Eye (tissue), 1 donor: ENCODE data around the gene DACT2.
"Not testable (repeated sequence)": the region's sequence is repeated elsewhere in the genome, so short reads cannot be mapped to it uniquely, and the experiment has no call there.

Experiments
- DNase-seq: peaks from one replicate; pipeline ENCODE4 v3.0.0-alpha.2; 2015

Gene DACT2

GRCh38 chr6:168280899-168281245, 38.7 kb downstream of the DACT2 start:
- DNase-seq = no peak

DNA sequence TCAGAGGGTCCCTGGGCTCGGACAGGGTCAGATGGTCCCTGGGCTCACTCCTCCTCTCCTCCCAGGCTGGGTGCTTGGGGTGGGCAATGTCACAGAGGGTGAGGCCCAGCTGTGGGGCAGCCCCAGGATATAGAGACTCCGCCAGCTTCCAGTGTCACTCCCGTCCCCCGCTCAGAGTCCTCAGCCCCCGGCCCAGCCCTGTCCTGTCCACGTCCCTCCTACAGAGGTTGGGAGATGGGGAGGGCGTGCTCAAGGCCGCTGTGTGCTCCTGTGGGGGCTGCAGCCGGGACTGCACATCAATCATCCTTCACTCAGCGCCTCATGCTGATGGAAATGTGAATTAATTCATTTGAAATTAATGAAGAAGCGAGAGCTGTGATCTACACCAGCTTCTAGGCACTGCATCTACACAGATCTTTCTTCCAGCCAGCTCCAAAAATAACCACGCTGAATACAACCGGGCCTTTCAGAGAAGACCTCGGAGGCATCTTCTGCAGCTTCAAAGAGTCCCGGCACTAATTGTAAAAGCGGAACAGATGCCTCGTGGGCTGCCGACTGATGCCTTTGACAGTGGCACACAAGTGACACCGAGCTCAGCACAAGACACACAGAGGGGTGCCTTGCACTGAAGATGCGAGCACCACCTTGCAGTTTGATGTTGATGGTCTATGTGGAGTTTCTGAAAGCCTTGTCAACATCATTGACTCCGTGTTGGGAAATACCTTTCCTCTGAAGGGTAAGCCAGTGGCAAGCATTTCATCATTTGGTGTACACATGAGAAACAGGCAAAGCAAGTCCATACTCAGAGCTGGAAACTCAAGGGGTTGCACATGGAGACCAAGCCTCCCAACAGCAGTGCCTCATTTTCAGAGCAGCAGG, 39.3 kb downstream of the DACT2 start:
- peak; percentile 38 for DNase-seq

GRCh38 chr6:168279403-168279935, 40.1 kb downstream of the DACT2 start:
- no peak for DNase-seq

DNA sequence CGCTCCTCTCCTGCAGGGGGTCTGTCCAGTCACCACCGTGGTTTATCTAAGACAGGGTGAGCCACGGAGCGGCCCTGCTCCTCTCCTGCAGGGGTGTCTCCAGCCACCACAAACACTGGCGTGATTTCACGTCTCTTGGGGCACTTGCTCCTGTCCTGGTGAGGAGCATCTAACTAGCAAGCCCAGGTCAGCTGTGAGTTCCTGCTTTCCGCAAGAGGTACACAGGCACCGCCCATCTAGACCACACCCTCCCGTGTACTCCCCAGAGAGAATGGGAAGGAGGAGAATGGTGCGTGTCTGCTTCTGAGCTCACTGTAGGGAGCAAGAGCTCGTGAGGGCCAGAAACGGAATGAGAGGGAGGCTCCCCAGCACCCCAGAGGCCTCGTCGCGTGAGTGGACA, 40.7 kb downstream of the DACT2 start:
- no peak for DNase-seq

GRCh38 chr6:168277274-168277669, 42.3 kb downstream of the DACT2 start:
- DNase-seq = no peak

- no peak for DNase-seq
Observed at GRCh38 chr6:168276576-168277273, 42.9 kb downstream of the DACT2 start.

GRCh38 chr6:168275168-168275567, 44.4 kb downstream of the DACT2 start:
- DNase-seq = no peak

DNA sequence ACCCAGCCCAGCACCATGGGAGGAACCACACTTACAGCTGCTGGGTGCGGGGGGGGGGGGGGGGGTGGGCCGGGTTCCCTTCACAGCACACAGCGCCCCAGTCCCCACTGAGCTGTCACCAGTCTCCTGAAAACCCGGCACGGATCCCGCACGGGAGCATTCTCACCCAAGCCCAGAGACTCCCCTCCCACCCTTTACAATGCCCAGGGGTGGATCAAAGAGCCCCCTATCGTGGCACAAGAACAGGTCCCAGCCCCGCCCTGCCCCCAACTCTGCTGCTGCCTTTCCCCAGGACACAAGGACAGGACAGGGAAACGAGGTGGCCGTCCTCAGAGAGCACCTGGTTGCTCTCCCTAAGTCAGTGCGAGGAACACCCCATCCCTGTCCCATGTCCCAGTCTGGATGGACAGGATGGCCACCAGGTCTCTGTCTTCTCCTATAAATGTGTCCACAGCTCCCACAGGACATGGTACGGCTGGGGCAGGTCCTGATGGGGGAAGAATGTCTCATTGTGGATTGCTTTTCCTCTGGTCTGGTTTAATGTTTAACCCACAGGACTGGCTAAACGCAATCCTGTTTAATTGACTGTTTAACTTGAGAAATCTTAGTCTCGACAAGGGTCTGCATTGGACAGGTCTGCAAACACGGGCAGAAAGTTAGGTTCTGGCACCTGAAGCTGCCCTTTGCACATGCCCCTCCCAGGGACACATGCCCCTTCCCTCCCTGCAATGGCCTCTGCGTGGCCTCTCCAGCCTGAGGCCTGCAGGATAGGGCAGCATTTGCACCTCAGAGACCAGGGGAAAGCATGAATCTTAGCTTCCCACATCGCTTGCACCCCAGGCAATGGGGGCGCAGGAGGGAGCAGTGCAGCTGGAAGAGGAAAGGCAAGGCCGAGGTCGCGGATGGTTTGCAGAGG, 45.3 kb downstream of the DACT2 start:
- peak; percentile 47 for DNase-seq

DNA sequence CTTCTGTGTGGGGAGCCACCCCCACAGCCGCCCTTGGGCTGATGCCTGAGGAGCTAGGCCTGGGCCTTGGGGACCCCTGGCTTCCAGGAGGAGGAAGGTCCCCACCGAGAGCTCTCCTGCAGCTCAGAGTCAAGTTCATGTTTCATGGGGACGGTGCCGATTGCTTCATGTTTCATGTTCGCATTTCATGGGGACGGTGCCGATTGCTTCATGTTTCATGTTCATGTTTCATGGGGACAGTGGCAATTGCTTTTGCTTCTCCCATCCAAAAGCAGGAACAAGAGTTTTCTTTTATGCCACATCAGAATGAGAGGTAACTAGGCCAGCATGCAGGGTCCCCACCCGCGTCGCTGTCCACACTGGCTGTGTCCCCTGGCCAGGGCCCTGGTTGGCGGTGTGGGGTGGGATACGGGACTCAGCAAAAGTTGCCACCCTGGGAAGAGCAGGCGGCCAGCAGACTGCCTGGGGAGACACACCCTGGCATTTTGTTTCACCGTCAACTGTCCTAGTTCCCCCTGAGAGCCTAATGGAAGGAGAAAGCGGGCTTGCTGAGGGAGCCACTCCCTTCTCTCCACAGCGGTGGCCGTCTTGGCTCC, 46.0 kb downstream of the DACT2 start:
- peak; percentile 54 for DNase-seq

- peak; percentile 77 for DNase-seq
Observed at GRCh38 chr6:168272415-168273325, 46.9 kb downstream of the DACT2 start.

DNA sequence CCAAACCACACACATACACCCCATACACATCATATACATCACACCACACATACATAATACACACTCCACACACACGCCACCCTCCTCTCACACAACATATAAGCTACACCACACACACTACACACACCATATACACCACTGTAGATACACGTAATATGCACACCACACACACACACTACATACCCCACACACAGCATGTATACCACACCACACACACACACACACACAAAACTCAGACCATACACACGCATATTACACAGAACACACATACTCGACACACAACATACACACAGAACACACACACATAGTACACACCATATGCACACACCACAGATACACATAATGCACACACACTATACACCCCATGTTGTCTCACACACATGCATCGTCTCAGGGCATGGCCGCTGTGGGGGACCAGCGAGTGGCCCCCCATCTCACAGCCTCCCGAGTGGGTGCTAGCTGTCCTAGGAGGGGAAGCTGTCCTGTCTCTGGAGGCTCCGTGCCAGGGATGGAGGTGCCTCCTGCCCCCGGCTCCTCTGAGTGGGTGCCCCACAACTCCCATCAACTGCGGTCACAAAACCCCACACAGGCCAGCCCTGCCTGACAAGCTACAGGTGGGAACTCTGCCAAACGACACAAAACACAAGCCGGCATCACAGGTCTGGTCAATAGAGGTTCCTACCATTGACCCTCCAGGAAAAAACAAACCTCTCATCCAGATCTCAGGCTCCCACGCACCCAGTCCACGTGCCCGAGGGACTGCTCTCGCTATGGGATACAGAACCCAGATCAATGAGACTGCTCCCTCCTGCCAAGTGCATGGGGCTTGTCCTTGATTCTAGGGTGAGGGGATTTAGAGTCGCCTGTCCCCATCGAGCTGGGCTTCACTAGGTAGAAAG, 49.1 kb downstream of the DACT2 start:
- DNase-seq = no peak

GRCh38 chr6:168269455-168270243, 49.9 kb downstream of the DACT2 start:
- DNase-seq = no peak

DNA sequence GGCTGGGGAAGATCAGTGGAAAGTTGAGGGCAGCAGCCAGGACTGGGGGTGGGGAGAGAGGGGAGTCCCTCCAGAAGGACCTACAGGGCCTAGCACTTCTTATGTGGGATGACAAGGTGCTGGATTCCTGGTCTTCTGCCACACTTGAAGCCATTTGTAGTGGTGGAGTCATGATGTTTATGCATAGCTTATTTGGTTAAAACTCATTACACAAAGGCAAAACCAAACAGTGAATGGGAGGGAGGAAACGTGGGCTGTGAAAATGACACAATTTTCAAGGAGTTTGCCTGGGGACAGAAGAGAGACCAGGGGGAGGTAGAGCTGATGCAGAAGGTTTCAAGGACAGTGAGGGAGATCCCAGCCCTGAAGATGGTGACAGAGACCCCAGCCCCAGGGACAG, 50.8 kb downstream of the DACT2 start:
- DNase-seq = no peak

DNA sequence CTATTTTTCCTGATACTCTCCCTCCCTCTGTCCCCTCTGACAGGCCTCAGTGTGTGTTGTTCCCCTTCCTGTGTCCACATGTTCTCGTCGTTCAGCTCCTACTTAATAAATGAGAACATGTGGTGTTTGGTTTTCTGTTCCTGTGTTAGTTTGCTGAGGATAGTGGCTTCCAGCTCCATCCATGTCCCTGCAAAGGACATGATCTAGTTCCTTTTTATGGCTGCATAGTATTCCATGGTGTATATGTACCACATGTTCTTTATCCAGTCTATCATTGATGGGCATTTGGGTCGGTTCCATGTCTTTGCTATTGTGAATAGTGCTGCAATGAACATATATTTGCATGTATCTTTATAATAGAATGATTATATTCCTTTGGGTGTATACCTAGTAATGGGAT, 51.8 kb downstream of the DACT2 start:
- not testable (repeated sequence) for DNase-seq

DNA sequence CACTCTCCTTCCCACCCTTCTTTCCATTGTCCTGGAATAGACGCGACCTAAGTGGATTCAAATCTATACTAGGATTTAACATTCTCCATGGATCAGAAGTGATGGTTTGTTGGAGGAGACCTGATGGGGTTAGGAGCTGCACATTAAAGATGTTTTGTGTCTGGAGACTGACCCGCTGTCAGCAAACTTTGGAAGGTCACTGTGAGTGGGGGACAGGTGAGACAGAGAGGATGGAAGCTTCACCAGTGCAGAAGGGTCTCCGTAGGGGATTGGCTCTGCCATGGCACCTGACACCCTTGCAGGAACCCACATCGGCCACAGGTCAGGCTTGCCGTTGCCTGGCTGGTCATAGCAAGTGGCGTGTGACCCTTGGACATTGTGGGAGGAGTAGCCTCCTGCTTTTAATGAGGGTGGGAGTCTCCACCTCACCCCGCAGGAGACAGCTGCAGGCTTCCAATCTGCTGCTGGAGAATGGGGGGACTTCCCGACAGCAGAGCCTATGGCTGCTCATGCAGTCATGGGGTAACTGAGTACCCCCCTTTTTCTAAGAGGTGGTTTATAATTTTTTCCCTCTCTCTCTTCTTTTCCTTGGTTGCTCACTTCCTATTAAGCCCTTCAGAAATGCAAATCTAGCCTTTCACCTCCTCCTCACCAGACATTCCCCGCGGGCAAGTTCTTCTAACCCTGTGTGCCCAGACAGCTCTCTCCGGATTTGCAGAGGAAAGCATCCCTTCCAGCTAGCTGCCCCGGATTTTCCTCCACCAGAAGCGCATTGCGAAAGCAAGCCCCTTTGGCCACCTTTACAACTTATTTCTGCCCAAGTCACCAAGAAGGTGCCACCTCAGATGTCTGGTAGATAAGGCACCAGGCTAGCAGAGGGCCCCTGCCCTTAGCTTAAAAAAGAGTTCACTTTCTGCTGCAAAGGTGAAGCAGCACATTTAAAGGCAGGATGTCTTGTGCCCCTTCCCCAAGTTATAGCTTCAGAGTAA, 53.5 kb downstream of the DACT2 start:
- no peak for DNase-seq

DNA sequence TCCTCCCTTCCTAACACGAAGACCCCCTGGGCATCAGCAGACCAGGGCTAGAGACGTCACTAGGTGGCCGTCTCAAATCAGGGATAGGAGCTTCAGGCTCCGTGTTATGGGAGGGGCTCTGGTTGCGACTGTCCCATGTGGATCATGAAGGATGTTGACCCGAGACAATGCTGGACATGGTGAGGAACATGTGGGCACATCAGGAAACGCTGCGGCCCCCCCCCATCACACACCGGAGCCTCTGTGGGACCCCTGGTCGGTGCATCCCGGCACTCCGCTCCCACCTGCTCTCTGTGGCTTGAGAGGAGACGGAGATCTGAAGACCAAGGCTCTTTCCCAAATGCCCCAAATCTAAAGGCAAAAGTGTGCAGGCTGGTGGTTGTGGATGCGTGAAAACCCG, 54.2 kb downstream of the DACT2 start:
- no peak for DNase-seq

DNA sequence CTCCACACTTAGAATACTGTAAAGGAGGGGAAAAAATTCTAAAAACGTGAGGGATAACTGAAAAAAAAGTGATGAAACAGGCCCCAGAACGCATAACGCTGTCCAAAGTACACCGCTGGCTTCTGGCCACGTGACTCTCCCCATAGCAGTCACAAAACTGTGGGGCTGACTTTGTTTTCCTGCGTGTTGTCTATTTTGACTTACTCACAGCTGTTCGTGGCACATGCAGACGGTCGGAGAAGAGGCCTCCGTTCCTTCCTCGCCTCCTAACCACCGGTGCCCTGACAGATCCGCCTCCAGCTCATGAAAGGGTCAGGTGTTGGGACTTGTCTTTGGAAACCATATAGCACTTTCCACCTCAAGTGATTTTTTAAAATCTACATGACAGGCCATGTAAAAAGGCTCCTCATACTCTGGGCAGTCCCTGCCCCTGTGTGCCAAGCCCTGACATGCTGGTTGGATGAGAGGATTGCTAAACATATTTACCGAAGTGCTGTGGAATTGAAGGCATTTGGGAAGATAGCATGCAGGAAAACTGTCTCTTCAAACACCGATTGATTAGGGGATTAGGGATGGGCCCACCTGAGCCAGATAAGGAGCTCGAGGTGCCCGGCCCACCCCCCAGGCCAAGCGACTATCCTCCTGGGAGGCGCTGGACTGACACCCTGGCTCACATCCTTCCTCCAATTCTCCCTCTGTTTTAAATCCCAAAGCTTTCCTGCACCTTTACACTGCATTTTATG, 54.8 kb downstream of the DACT2 start:
- peak; percentile 44 for DNase-seq
